ENCODE results near the gene PYDC1. TPM values are rescaled to one million over a fixed set of nuclear protein-coding genes. Genes with fewer than 3 reads are reported as not detected.

Gene PYDC1
- total and polyA plus RNA-seq, 2 of the 13 experiments (the other 11 are each of a cell fraction or from before 2014, with no cell fraction given): not detected

GRCh38 chr16:31179219-31179746 lies 37.7 kb downstream of the PYDC1 start (continued):
- TF ChIP-seq ZNF512B (CRISPR knock-in tag; IDR thresholded peaks at IDR 0.05; ENCODE audit: borderline replicate concordance) (no peak), EP300 (IDR thresholded peaks at IDR 0.05; ENCODE audit: low read depth in 2 of 2, low read length in 2 of 2) (no peak), EP300 (CRISPR knock-in tag; IDR thresholded peaks at IDR 0.05; ENCODE audit: borderline replicate concordance) (0 out of 2 replicates have a peak, but pooled peaks have one; percentile 15), ZNF24 (IDR thresholded peaks at IDR 0.05) (no peak), HNF4G (IDR thresholded peaks at IDR 0.05; ENCODE audit: borderline replicate concordance, low read depth, low read length) (no peak), HNF4G (CRISPR knock-in tag; IDR thresholded peaks at IDR 0.05; ENCODE audit: borderline replicate concordance, low read depth) (peak; percentile 33; the same call in 1 of the 2 replicates), PITX1 (CRISPR knock-in tag; IDR thresholded peaks at IDR 0.05) (peak; percentile 18; the same call in 1 of the 2 replicates), HNRNPUL1 (IDR thresholded peaks at IDR 0.05; ENCODE audit: low read depth, low read length) (no peak), AGO1 (IDR thresholded peaks at IDR 0.05; ENCODE audit: low read depth, low read length, poor library complexity, severe bottlenecking) (no peak), KDM3A (CRISPR knock-in tag; IDR thresholded peaks at IDR 0.05; ENCODE audit: low read depth) (no peak), ZNF232 (CRISPR knock-in tag; IDR thresholded peaks at IDR 0.05; ENCODE audit: borderline replicate concordance) (peak; percentile 5; the same call in 1 of the 2 replicates), SIN3A (IDR thresholded peaks at IDR 0.05; ENCODE audit: borderline replicate concordance, low read depth, low read length) (peak; percentile 54; the same call in 1 of the 2 replicates), RXRA (CRISPR knock-in tag; IDR thresholded peaks at IDR 0.05) (no peak), XRCC5 (optimal IDR thresholded peaks at IDR 0.05; ENCODE audit: low read length) (peak; percentile 8), AHR (CRISPR knock-in tag; IDR thresholded peaks at IDR 0.05) (peak; percentile 9; the same call in 1 of the 2 replicates), PHF8 (CRISPR knock-in tag; IDR thresholded peaks at IDR 0.05) (peak; percentile 78), SP2 (CRISPR knock-in tag; IDR thresholded peaks at IDR 0.05) (no peak), CREBL2 (CRISPR knock-in tag; IDR thresholded peaks at IDR 0.05; ENCODE audit: borderline replicate concordance) (no peak), MEIS1 (CRISPR knock-in tag; IDR thresholded peaks at IDR 0.05; ENCODE audit: borderline replicate concordance) (peak; percentile 29; the same call in 1 of the 2 replicates), XBP1 (CRISPR knock-in tag; IDR thresholded peaks at IDR 0.05) (peak; percentile 28; the same call in 1 of the 2 replicates), ZZZ3 (CRISPR knock-in tag; IDR thresholded peaks at IDR 0.05; ENCODE audit: borderline replicate concordance) (0 out of 2 replicates have a peak, but pooled peaks have one; percentile 37), RBAK (CRISPR knock-in tag; IDR thresholded peaks at IDR 0.05) (no peak), ZBTB25 (CRISPR knock-in tag; IDR thresholded peaks at IDR 0.05) (no peak), MED8 (CRISPR knock-in tag; IDR thresholded peaks at IDR 0.05; ENCODE audit: insufficient replicate concordance) (no peak), ZNF766 (CRISPR knock-in tag; IDR thresholded peaks at IDR 0.05; ENCODE audit: borderline replicate concordance) (no peak), MTA3 (CRISPR knock-in tag; IDR thresholded peaks at IDR 0.05) (0 out of 2 replicates have a peak, but pooled peaks have one; percentile 65)
- TF ChIP-seq, protein P1, sequence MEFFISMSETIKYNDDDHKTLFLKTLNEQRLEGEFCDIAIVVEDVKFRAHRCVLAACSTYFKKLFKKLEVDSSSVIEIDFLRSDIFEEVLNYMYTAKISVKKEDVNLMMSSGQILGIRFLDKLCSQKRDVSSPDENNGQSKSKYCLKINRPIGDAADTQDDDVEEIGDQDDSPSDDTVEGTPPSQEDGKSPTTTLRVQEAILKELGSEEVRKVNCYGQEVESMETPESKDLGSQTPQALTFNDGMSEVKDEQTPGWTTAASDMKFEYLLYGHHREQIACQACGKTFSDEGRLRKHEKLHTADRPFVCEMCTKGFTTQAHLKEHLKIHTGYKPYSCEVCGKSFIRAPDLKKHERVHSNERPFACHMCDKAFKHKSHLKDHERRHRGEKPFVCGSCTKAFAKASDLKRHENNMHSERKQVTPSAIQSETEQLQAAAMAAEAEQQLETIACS (CRISPR knock-in tag; IDR thresholded peaks at IDR 0.05): no peak

All from HepG2 (cell line).